ENCODE results near the gene TEX26.

The TEX26 gene

GRCh38 chr13:30974350-30974749 lies 41.9 kb downstream of the TEX26 start:
- in situ Hi-C loops (cut with HindIII; ENCODE audit: low sequenced_read_pairs), result no loop called here

- in situ Hi-C loops (cut with HindIII; ENCODE audit: low sequenced_read_pairs), result no loop called here
Observed at GRCh38 chr13:30976025-30976424, 43.6 kb downstream of the TEX26 start.

- in situ Hi-C loops (cut with HindIII; ENCODE audit: low sequenced_read_pairs), result no loop called here
Observed at GRCh38 chr13:30978981-30979956, 46.8 kb downstream of the TEX26 start.

- in situ Hi-C loops (cut with HindIII; ENCODE audit: low sequenced_read_pairs), result no loop called here
Observed at GRCh38 chr13:30982506-30982905, 50.0 kb downstream of the TEX26 start.

GRCh38 chr13:30982906-30983305 lies 50.5 kb downstream of the TEX26 start:
- in situ Hi-C loops (cut with HindIII; ENCODE audit: low sequenced_read_pairs), result no loop called here

- in situ Hi-C loops (cut with HindIII; ENCODE audit: low sequenced_read_pairs), result no loop called here
Observed at GRCh38 chr13:30983431-30983830, 51.0 kb downstream of the TEX26 start.

GRCh38 chr13:30984620-30985019 lies 52.2 kb downstream of the TEX26 start:
- in situ Hi-C loops (cut with HindIII; ENCODE audit: low sequenced_read_pairs), result loop anchor here (5.0 kb wide), 1 partner anchor 38 kb away; no protein-coding TSS in a partner anchor

- in situ Hi-C loops (cut with HindIII; ENCODE audit: low sequenced_read_pairs), result loop anchor here (5.0 kb wide), 1 partner anchor 37 kb away; no protein-coding TSS in a partner anchor
Observed at GRCh38 chr13:30985637-30986205, 53.3 kb downstream of the TEX26 start.

GRCh38 chr13:30991184-30991583 lies 58.7 kb downstream of the TEX26 start:
- in situ Hi-C loops (cut with HindIII; ENCODE audit: low sequenced_read_pairs), result no loop called here

- in situ Hi-C loops (cut with HindIII; ENCODE audit: low sequenced_read_pairs), result no loop called here
Observed at GRCh38 chr13:30991922-30992321, 59.5 kb downstream of the TEX26 start.

GRCh38 chr13:30995331-30995730 lies 62.9 kb downstream of the TEX26 start:
- in situ Hi-C loops (cut with HindIII; ENCODE audit: low sequenced_read_pairs), result no loop called here

GRCh38 chr13:30997697-30998096 lies 65.2 kb downstream of the TEX26 start:
- in situ Hi-C loops (cut with HindIII; ENCODE audit: low sequenced_read_pairs), result no loop called here

GRCh38 chr13:30998136-30999088 lies 66.0 kb downstream of the TEX26 start:
- in situ Hi-C loops (cut with HindIII; ENCODE audit: low sequenced_read_pairs), result no loop called here

- in situ Hi-C loops (cut with HindIII; ENCODE audit: low sequenced_read_pairs), result no loop called here
Observed at GRCh38 chr13:31000889-31001288, 68.4 kb downstream of the TEX26 start.

- in situ Hi-C loops (cut with HindIII; ENCODE audit: low sequenced_read_pairs), result no loop called here
Observed at GRCh38 chr13:31001647-31002046, 69.2 kb downstream of the TEX26 start.

- in situ Hi-C loops (cut with HindIII; ENCODE audit: low sequenced_read_pairs), result no loop called here
Observed at GRCh38 chr13:31005066-31005465, 72.6 kb downstream of the TEX26 start.

- in situ Hi-C loops (cut with HindIII; ENCODE audit: low sequenced_read_pairs), result no loop called here
Observed at GRCh38 chr13:31007417-31007816, 75.0 kb downstream of the TEX26 start.

- in situ Hi-C loops (cut with HindIII; ENCODE audit: low sequenced_read_pairs), result no loop called here
Observed at GRCh38 chr13:31008400-31009115, 76.1 kb downstream of the TEX26 start.

- in situ Hi-C loops (cut with HindIII; ENCODE audit: low sequenced_read_pairs), result no loop called here
Observed at GRCh38 chr13:31009166-31009565, 76.7 kb downstream of the TEX26 start.

- in situ Hi-C loops (cut with HindIII; ENCODE audit: low sequenced_read_pairs), result no loop called here
Observed at GRCh38 chr13:31010296-31010695, 77.8 kb downstream of the TEX26 start.

Data from DLD1 (cell line).